Measurements from ENCODE around the gene EVI2B.

GRCh38 chr17:31357091-31357490 is 43.2 kb upstream of the EVI2B start:
- TF ChIP-seq SIN3A (IDR thresholded peaks at IDR 0.05; ENCODE audit: borderline replicate concordance, insufficient read depth, low read length) (no peak), POLR2AphosphoS5 (IDR thresholded peaks at IDR 0.05; ENCODE audit: low read depth, low read length) (no peak), TAF1 (IDR thresholded peaks at IDR 0.05; ENCODE audit: borderline replicate concordance, insufficient read depth, low read length) (no peak), REST (IDR thresholded peaks at IDR 0.05; ENCODE audit: insufficient read depth in 1 of 2, low read depth in 2 of 2, low read length in 2 of 2) (no peak), FOXP2 (optimal IDR thresholded peaks at IDR 0.05; ENCODE audit: borderline replicate concordance, extremely low read depth, extremely low read length, insufficient read depth) (no peak)

Measured in PFSK-1 (cell line).